NB4 (cell line): ENCODE results near the gene PLXNC1.

Source experiments
- CTCF ChIP-seq: IDR thresholded peaks from one replicate; pipeline ENCODE4 v1.5.1; 2012; ENCODE audit warnings: low read depth, low read length
- MYC ChIP-seq: IDR thresholded peaks from 2 replicates; pipeline ENCODE4 v1.6.1; 2011; ENCODE audit warnings: low read depth, low read length
- POLR2A ChIP-seq: IDR thresholded peaks from 2 replicates; pipeline ENCODE4 v1.6.1; 2011; ENCODE audit warnings: mild to moderate bottlenecking; ENCODE audit not compliant: insufficient read length; ENCODE audit errors: extremely low read depth
- TF ChIP-seq, protein P1 (sequence below): IDR thresholded peaks from 2 replicates; pipeline ENCODE4 v1.6.1; 2011; ENCODE audit warnings: low read depth, low read length

DNA sequence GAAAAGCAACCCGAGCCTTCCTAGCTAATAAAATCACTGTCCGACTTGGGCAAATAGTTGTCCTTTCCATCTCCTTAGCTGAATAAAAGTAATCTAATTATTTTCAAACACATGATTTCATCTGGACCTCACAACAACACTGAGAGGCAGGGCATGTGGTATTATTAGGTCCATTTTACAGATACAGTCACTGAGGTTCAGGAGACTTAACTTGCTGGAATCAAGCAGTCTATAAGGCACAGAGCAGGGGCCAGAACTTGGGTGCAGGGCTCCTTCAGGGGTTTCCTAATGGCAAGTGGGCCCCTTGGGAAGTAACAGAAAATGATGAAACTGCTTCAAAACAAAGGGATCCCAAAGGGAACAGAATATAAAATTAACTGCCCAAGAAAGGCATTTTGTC is 15.5 kb downstream of the PLXNC1 start:
- TF ChIP-seq POLR2A (no peak), CTCF (no peak), MYC (no peak)
- TF ChIP-seq, protein P1, sequence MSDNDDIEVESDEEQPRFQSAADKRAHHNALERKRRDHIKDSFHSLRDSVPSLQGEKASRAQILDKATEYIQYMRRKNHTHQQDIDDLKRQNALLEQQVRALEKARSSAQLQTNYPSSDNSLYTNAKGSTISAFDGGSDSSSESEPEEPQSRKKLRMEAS, result no peak
